GM23248 (cell line): ENCODE data around the gene HEXIM1.

ENCODE experiments used
- EZH2 ChIP-seq: fragments of 200-600 bp; sonication (generic); IDR thresholded peaks from 2 replicates; pipeline ENCODE4 v1.6.1; 2018; ENCODE audit warnings: antibody characterized with exemption, mild to moderate bottlenecking; ENCODE audit not compliant: insufficient read depth, poor library complexity, severe bottlenecking
- EZH2phosphoT487 ChIP-seq: fragments of 200-600 bp; sonication (generic); IDR thresholded peaks from 2 replicates; pipeline ENCODE4 v1.6.1; 2018; ENCODE audit warnings: antibody characterized with exemption, moderate library complexity, mild to moderate bottlenecking, low read depth; ENCODE audit not compliant: insufficient read depth

DNA sequence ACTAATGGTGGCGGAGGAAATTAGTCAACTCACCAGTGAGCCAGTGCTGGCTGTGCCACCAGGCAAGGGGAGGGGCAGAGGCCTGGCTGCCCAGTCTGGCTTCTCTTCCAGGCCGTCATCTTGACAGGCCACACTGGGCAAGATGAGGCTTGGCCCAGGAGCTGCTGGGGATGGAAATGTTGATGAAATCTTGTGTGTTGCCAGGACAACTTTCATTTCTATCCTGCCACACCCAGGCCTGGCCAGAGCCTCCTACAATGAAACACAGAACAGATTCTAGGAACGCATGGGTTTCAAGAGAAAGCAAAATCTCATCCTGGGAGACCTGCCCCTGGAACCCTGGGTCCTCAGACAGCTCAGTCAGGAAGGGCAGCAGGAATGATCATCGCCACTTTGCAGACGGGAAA, 22.7 kb downstream of the HEXIM1 start:
- no peak for TF ChIP-seq EZH2
- TF ChIP-seq EZH2phosphoT487 = no peak
